ENCODE results near the gene DIAPH3. TPM values are rescaled to one million over a fixed set of nuclear protein-coding genes. Genes with fewer than 3 reads are reported as not detected.

The DIAPH3 gene
- total RNA-seq, 1 experiment from 2014 or later: 27.6 TPM

DNA sequence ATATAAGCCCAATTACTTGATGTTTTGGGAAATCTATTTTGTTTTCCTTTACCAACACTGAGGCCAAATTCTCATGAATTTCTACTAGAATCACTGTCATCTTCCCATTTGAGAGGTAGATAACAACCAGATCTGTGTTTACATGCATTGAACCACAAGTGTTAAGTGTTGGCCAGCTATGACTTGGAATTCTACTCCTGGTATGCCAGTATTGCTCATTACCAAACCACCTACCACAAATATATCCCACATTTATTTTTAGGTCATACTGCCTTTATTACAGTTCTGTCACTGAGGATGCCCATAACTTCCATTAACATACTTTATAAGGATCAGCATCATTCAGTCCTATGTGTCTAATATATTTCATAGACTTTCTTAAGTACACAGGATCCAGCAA, 328.9 kb downstream of the DIAPH3 start:
- Mint-ChIP-seq H3K4me1 (peaks cover 15% of the 10 kb centered on the region), H3K4me3 (no peak overlapping the region), H3K36me3 (no peaks in the 10 kb centered on the region), H3K9me3 (no peaks in the 10 kb centered on the region), H3K27ac (0 out of 2 replicates have a peak overlapping the region, but pooled peaks have one; percentile 6), H3K27me3 (ENCODE audit: low read depth) (no peaks in the 10 kb centered on the region)
- no peak for ATAC-seq
- ChIA-PET CTCF (no interaction called here), POLR2A (no interaction called here)
- DNase-seq (ENCODE audit: low spot score): no peak
- TF ChIP-seq ZNF423 (CRISPR knock-in tag; IDR thresholded peaks at IDR 0.05) (no peak), JUN (CRISPR knock-in tag; IDR thresholded peaks at IDR 0.05) (no peak)
- TF ChIP-seq, protein P1, sequence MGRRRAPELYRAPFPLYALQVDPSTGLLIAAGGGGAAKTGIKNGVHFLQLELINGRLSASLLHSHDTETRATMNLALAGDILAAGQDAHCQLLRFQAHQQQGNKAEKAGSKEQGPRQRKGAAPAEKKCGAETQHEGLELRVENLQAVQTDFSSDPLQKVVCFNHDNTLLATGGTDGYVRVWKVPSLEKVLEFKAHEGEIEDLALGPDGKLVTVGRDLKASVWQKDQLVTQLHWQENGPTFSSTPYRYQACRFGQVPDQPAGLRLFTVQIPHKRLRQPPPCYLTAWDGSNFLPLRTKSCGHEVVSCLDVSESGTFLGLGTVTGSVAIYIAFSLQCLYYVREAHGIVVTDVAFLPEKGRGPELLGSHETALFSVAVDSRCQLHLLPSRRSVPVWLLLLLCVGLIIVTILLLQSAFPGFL (CRISPR knock-in tag; IDR thresholded peaks at IDR 0.05; ENCODE audit: borderline replicate concordance): no peak

DNA sequence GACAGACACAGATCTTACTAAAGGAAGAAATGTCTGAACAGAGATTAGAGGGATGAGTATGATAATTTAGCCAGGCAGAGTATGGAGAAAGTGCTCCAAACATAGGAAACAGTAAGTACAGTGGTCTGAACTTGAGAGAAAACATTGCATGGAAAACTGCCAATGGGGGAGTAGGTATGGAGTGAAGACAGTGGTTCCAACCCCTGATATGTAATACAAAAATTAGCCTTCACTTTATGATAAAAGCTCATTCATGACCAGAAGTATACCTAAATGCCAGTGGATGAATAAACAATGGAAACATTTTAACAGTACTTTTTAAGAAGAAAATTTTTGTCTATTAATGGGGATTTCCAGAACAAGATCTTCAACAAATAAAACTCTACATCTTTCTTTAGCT, 334.0 kb downstream of the DIAPH3 start:
- no peak for DNase-seq (ENCODE audit: low spot score)
- ChIA-PET POLR2A (no interaction called here), CTCF (no interaction called here)
- Mint-ChIP-seq H3K9me3 (no peaks in the 10 kb centered on the region), H3K27ac (no peak overlapping the region), H3K4me1 (peaks cover 13% of the 10 kb centered on the region), H3K4me3 (no peak overlapping the region), H3K36me3 (0 out of 2 replicates have a peak, but pooled peaks cover 8% of the 10 kb centered on the region), H3K27me3 (ENCODE audit: low read depth) (no peaks in the 10 kb centered on the region)
- no peak for TF ChIP-seq ZNF219 (CRISPR knock-in tag; IDR thresholded peaks at IDR 0.05; ENCODE audit: borderline replicate concordance)
- TF ChIP-seq, protein P2, sequence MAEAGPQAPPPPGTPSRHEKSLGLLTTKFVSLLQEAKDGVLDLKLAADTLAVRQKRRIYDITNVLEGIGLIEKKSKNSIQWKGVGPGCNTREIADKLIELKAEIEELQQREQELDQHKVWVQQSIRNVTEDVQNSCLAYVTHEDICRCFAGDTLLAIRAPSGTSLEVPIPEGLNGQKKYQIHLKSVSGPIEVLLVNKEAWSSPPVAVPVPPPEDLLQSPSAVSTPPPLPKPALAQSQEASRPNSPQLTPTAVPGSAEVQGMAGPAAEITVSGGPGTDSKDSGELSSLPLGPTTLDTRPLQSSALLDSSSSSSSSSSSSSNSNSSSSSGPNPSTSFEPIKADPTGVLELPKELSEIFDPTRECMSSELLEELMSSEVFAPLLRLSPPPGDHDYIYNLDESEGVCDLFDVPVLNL (CRISPR knock-in tag; IDR thresholded peaks at IDR 0.05; ENCODE audit: borderline replicate concordance, low read depth): no peak
- TF ChIP-seq TCF7 (CRISPR knock-in tag; IDR thresholded peaks at IDR 0.05; ENCODE audit: low read depth): no peak
- TF ChIP-seq KAT7 (CRISPR knock-in tag; IDR thresholded peaks at IDR 0.05; ENCODE audit: borderline replicate concordance): no peak
- TF ChIP-seq, protein P3, sequence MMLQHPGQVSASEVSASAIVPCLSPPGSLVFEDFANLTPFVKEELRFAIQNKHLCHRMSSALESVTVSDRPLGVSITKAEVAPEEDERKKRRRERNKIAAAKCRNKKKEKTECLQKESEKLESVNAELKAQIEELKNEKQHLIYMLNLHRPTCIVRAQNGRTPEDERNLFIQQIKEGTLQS (CRISPR knock-in tag; conservative IDR thresholded peaks at IDR 0.05): no peak
- TF ChIP-seq, protein P4, sequence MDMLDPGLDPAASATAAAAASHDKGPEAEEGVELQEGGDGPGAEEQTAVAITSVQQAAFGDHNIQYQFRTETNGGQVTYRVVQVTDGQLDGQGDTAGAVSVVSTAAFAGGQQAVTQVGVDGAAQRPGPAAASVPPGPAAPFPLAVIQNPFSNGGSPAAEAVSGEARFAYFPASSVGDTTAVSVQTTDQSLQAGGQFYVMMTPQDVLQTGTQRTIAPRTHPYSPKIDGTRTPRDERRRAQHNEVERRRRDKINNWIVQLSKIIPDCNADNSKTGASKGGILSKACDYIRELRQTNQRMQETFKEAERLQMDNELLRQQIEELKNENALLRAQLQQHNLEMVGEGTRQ (CRISPR knock-in tag; IDR thresholded peaks at IDR 0.05): no peak
- ATAC-seq: no peak

DNA sequence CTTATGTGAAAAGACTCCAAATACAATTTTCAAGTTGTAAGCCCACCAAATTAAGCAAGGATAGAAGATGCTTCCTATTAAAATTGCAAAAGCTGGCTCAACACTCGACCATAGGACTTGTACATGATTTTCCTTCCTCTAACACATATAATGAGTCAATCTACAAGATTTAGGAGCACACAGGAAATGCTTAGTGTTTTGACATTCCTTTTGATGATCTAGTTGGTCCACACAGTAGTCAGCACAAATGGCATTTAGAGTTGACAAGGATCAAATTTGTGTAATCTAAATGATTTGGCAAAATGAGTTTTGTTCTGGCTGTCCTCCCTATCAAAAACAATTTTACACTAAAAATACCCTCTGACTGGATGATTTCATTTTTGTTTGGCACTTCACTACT, 340.2 kb downstream of the DIAPH3 start:
- no peaks in the 10 kb centered on the region for H3K4me1 Mint-ChIP-seq
- ATAC-seq (no peak), DNase-seq (ENCODE audit: low spot score) (no peak)
- ChIA-PET CTCF (no interaction called here), POLR2A (no interaction called here)
- H3K36me3 Mint-ChIP-seq: 0 out of 2 replicates have a peak, but pooled peaks cover 8% of the 10 kb centered on the region
- no peak overlapping the region for H3K4me3 Mint-ChIP-seq
- H3K27ac Mint-ChIP-seq: no peak overlapping the region
- no peak for TF ChIP-seq TP53 (CRISPR knock-in tag; IDR thresholded peaks at IDR 0.05)
- TF ChIP-seq, protein P5, sequence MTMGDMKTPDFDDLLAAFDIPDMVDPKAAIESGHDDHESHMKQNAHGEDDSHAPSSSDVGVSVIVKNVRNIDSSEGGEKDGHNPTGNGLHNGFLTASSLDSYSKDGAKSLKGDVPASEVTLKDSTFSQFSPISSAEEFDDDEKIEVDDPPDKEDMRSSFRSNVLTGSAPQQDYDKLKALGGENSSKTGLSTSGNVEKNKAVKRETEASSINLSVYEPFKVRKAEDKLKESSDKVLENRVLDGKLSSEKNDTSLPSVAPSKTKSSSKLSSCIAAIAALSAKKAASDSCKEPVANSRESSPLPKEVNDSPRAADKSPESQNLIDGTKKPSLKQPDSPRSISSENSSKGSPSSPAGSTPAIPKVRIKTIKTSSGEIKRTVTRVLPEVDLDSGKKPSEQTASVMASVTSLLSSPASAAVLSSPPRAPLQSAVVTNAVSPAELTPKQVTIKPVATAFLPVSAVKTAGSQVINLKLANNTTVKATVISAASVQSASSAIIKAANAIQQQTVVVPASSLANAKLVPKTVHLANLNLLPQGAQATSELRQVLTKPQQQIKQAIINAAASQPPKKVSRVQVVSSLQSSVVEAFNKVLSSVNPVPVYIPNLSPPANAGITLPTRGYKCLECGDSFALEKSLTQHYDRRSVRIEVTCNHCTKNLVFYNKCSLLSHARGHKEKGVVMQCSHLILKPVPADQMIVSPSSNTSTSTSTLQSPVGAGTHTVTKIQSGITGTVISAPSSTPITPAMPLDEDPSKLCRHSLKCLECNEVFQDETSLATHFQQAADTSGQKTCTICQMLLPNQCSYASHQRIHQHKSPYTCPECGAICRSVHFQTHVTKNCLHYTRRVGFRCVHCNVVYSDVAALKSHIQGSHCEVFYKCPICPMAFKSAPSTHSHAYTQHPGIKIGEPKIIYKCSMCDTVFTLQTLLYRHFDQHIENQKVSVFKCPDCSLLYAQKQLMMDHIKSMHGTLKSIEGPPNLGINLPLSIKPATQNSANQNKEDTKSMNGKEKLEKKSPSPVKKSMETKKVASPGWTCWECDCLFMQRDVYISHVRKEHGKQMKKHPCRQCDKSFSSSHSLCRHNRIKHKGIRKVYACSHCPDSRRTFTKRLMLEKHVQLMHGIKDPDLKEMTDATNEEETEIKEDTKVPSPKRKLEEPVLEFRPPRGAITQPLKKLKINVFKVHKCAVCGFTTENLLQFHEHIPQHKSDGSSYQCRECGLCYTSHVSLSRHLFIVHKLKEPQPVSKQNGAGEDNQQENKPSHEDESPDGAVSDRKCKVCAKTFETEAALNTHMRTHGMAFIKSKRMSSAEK (CRISPR knock-in tag; IDR thresholded peaks at IDR 0.05; ENCODE audit: borderline replicate concordance): no peak
- TF ChIP-seq, protein P6, sequence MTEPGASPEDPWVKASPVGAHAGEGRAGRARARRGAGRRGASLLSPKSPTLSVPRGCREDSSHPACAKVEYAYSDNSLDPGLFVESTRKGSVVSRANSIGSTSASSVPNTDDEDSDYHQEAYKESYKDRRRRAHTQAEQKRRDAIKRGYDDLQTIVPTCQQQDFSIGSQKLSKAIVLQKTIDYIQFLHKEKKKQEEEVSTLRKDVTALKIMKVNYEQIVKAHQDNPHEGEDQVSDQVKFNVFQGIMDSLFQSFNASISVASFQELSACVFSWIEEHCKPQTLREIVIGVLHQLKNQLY (CRISPR knock-in tag; IDR thresholded peaks at IDR 0.05): no peak
- TF ChIP-seq, protein P7, sequence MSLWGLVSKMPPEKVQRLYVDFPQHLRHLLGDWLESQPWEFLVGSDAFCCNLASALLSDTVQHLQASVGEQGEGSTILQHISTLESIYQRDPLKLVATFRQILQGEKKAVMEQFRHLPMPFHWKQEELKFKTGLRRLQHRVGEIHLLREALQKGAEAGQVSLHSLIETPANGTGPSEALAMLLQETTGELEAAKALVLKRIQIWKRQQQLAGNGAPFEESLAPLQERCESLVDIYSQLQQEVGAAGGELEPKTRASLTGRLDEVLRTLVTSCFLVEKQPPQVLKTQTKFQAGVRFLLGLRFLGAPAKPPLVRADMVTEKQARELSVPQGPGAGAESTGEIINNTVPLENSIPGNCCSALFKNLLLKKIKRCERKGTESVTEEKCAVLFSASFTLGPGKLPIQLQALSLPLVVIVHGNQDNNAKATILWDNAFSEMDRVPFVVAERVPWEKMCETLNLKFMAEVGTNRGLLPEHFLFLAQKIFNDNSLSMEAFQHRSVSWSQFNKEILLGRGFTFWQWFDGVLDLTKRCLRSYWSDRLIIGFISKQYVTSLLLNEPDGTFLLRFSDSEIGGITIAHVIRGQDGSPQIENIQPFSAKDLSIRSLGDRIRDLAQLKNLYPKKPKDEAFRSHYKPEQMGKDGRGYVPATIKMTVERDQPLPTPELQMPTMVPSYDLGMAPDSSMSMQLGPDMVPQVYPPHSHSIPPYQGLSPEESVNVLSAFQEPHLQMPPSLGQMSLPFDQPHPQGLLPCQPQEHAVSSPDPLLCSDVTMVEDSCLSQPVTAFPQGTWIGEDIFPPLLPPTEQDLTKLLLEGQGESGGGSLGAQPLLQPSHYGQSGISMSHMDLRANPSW (CRISPR knock-in tag; conservative IDR thresholded peaks at IDR 0.05; ENCODE audit: low read depth): no peak
- no peak for TF ChIP-seq MXD4 (CRISPR knock-in tag; IDR thresholded peaks at IDR 0.05; ENCODE audit: borderline replicate concordance)
- TF ChIP-seq, protein P8, sequence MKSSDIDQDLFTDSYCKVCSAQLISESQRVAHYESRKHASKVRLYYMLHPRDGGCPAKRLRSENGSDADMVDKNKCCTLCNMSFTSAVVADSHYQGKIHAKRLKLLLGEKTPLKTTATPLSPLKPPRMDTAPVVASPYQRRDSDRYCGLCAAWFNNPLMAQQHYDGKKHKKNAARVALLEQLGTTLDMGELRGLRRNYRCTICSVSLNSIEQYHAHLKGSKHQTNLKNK (CRISPR knock-in tag; IDR thresholded peaks at IDR 0.05): no peak
- no peak for TF ChIP-seq EMX1 (CRISPR knock-in tag; IDR thresholded peaks at IDR 0.05)
- no peak for TF ChIP-seq HMGA2 (CRISPR knock-in tag; IDR thresholded peaks at IDR 0.05)
- TF ChIP-seq NFYB (CRISPR knock-in tag; conservative IDR thresholded peaks at IDR 0.05; ENCODE audit: low read depth): no peak
- no peaks in the 10 kb centered on the region for H3K9me3 Mint-ChIP-seq
- H3K27me3 Mint-ChIP-seq (ENCODE audit: low read depth): no peaks in the 10 kb centered on the region

Data from WTC11 (cell line).